Prostate gland (tissue), 2 donors: ENCODE results near the gene SEMA3A. TPM values are rescaled to one million over a fixed set of nuclear protein-coding genes. Genes with fewer than 3 reads are reported as not detected.

Experiments
- DNase-seq: peaks from one replicate; pipeline ENCODE4 v3.0.0-alpha.2; 2019; ENCODE audit warnings: low spot score
- H3K27ac ChIP-seq, 2 donors: fragments of 200-600 bp; sonication (generic); 2 replicates each; pipeline ENCODE4 v1.5.1; 2017 to 2019
- H3K27me3 ChIP-seq: fragments of 200-600 bp; sonication (generic); replicated peaks from 2 replicates; pipeline ENCODE4 v1.5.1; 2019; ENCODE audit not compliant: insufficient read depth
- H3K36me3 ChIP-seq, 2 donors: fragments of 200-600 bp; sonication (generic); 1 replicate in 1 of 2; 2 replicates in 1 of 2; pipeline versions ENCODE4 v1.5.1 to v1.8.1; 2017 to 2019
- H3K4me1 ChIP-seq: fragments of 200-600 bp; sonication (generic); replicated peaks from 2 replicates; pipeline ENCODE4 v1.5.1; 2019
- H3K4me3 ChIP-seq, 2 donors: fragments of 200-600 bp; sonication (generic); 2 replicates each; pipeline ENCODE4 v1.5.1; 2017 to 2019
- H3K9me3 ChIP-seq: fragments of 200-600 bp; sonication (generic); 2 replicates; pipeline ENCODE4 v1.5.1; 2017
- POLR2A ChIP-seq: fragments of 450-650 bp; IDR thresholded peaks from one replicate; pipeline ENCODE4 v1.6.1; 2016; ENCODE audit warnings: antibody characterized with exemption, mild to moderate bottlenecking
- POLR2AphosphoS5 ChIP-seq: sonication (generic); formaldehyde crosslinking; IDR thresholded peaks from one replicate; pipeline ENCODE4 v1.6.1; 2017; ENCODE audit warnings: antibody characterized with exemption
- WGBS: methylation state at CpG from one replicate; pipeline ENCODE4 v1.1.5; 2018; 5-methylcytosine and 5-hydroxymethylcytosine counted together
- intact Hi-C: fragments of 100-400 bp; cut with DNase I; formaldehyde crosslinking; loops from one replicate; pipeline ENCODE4 v1.14.2; 2022
- total RNA-seq, 2 donors: library from RNA; depleted of rRNA; stranded (reverse); fragments of >200 nt; gene quantifications; one replicate each; pipeline ENCODE4 v1.1.0, GENCODE V29; 2016
- TF ChIP-seq, protein P1 (sequence below), 4 experiments: fragments of 200-600 bp in 2 of 4; fragments of 450-650 bp in 2 of 4; sonication (generic) in 2 of 4; IDR thresholded peaks; 1 replicate in 3 of 4; 2 replicates in 1 of 4; pipeline ENCODE4 v1.5.1; 2016 to 2019; ENCODE audit warnings: antibody characterized with exemption in 4 of 4, mild to moderate bottlenecking in 2 of 4, moderate library complexity in 2 of 4

SEMA3A gene
- total RNA-seq, 2 donors from 2014 or later: 1.6 to 1.9 TPM

DNA sequence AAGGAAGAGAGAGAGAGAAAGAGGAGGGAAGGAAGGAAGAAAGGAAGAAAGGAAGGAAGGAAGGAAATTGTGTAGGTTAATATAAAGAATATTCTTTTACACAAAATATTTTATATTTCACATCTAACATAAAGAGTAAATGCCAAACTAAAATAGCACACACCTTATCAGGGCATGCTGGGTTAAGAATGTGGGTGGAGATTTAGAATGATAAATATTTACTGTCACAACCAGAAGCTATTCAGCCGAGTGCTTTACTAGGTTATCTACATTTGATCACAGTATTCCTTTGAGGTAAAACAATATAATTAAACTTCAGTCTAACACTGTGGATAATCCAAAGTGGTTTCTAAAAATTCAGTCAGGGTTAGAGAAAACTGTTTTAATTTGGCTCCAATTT is 103.3 kb downstream of the SEMA3A start:
- Histone ChIP-seq H3K27ac (no peak overlapping the region), H3K9me3 (no peaks in the 10 kb centered on the region), H3K4me1 (no peaks in the 10 kb centered on the region), H3K4me3 (no peak overlapping the region), H3K27me3 (no peaks in the 10 kb centered on the region), H3K36me3 (no peaks in the 10 kb centered on the region)
- TF ChIP-seq, protein P1, sequence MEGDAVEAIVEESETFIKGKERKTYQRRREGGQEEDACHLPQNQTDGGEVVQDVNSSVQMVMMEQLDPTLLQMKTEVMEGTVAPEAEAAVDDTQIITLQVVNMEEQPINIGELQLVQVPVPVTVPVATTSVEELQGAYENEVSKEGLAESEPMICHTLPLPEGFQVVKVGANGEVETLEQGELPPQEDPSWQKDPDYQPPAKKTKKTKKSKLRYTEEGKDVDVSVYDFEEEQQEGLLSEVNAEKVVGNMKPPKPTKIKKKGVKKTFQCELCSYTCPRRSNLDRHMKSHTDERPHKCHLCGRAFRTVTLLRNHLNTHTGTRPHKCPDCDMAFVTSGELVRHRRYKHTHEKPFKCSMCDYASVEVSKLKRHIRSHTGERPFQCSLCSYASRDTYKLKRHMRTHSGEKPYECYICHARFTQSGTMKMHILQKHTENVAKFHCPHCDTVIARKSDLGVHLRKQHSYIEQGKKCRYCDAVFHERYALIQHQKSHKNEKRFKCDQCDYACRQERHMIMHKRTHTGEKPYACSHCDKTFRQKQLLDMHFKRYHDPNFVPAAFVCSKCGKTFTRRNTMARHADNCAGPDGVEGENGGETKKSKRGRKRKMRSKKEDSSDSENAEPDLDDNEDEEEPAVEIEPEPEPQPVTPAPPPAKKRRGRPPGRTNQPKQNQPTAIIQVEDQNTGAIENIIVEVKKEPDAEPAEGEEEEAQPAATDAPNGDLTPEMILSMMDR (IDR thresholded peaks at IDR 0.05): no peak
- TF ChIP-seq POLR2A (no peak), POLR2AphosphoS5 (no peak)
- intact Hi-C loops: no loop called here
- WGBS: 14% methylated on average over 1 of the region's 1 CpG
- DNase-seq: no peak

DNA sequence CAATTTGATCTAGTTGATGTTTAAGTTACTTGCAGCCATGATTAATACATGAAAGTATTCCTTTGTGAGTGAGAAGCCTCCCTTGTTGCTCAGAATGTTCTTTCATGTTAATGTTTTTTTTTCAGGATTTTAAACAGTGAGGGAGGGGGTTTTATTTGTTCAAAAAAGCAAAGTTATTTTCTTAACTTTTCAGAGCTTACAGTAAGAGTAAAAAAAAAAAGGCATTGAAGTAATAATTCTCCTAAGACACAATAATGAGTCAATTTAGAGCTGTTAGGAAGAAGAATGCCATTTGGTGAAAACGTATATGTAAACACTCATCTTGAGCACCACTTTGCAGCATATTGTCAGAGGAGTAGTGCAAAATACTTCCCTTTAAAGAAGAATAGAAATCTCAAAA is 105.8 kb downstream of the SEMA3A start:
- DNase-seq: no peak
- Histone ChIP-seq H3K27ac (no peak overlapping the region), H3K4me1 (no peaks in the 10 kb centered on the region), H3K9me3 (no peaks in the 10 kb centered on the region), H3K27me3 (no peaks in the 10 kb centered on the region), H3K4me3 (no peak overlapping the region), H3K36me3 (no peaks in the 10 kb centered on the region)
- no peak for TF ChIP-seq POLR2A
- TF ChIP-seq, protein P1 (IDR thresholded peaks at IDR 0.05): no peak
- no peak for TF ChIP-seq POLR2AphosphoS5
- 42% methylated on average over 1 of the region's 1 CpG for WGBS
- intact Hi-C loops: no loop called here

DNA sequence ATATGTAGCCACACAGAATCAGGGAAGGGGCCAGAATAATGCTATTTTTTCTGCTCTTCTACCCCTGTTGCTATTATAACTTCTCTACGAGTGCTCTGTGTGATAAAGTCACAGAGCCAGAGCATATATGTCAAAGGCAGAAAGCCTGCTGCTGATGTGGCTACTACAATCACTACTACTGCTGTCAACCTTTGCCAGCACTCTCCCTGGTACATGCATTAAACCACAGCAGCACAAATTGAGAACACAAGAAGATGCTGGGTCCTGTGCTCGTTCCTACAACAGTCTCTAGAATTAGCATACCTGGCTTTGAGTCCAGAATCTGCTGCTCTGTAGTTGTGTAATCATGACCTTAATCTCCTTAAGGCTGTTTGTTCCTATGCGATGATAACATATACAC is 108.6 kb downstream of the SEMA3A start:
- no peaks in the 10 kb centered on the region for H3K27me3 ChIP-seq
- H3K9me3 ChIP-seq: no peaks in the 10 kb centered on the region
- WGBS: 90% methylated on average over 3 of the region's 3 CpGs
- no peak overlapping the region for H3K4me3 ChIP-seq
- no peaks in the 10 kb centered on the region for H3K4me1 ChIP-seq
- intact Hi-C loops: no loop called here
- no peaks in the 10 kb centered on the region for H3K36me3 ChIP-seq
- no peak overlapping the region for H3K27ac ChIP-seq
- no peak for TF ChIP-seq POLR2A
- no peak for TF ChIP-seq POLR2AphosphoS5
- TF ChIP-seq, protein P1 (IDR thresholded peaks at IDR 0.05): no peak
- no peak for DNase-seq

- no peaks in the 10 kb centered on the region for H3K27me3 ChIP-seq
- H3K9me3 ChIP-seq: no peaks in the 10 kb centered on the region
- no peaks in the 10 kb centered on the region for H3K4me1 ChIP-seq
- no peaks in the 10 kb centered on the region for H3K36me3 ChIP-seq
- H3K4me3 ChIP-seq: no peak overlapping the region
- H3K27ac ChIP-seq: no peak overlapping the region
- no peak for TF ChIP-seq POLR2A
- TF ChIP-seq POLR2AphosphoS5: no peak
- TF ChIP-seq, protein P1 (IDR thresholded peaks at IDR 0.05): no peak
- intact Hi-C loops: no loop called here
- WGBS: 3% methylated on average over 1 of the region's 1 CpG
- DNase-seq: no peak
Measured at GRCh38 chr7:84085147-84085546, 109.4 kb downstream of the SEMA3A start.

DNA sequence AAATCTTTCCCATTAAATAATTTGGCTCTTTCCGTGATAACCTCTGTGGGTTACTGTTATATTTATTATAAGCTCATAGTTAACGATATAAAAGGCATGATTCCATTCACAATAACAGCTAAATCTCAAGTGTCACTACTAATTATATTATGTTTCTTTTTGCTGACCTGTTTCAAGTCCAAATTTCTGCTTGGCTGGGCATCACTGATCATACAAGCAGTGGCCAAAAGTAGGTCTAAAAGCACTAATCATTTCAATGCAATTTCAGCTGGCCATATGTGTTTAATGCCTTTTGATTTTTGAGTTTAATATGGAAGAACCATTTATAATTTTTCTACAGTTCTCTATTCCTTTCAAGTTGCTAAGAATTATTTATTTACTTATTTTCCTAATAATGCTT is 110.7 kb downstream of the SEMA3A start:
- TF ChIP-seq, protein P1 (IDR thresholded peaks at IDR 0.05): no peak
- TF ChIP-seq POLR2A (no peak), POLR2AphosphoS5 (no peak)
- intact Hi-C loops: no loop called here
- DNase-seq: no peak
- H3K9me3 ChIP-seq: no peaks in the 10 kb centered on the region
- 83% methylated on average over 2 of the region's 2 CpGs for WGBS
- no peaks in the 10 kb centered on the region for H3K4me1 ChIP-seq
- no peaks in the 10 kb centered on the region for H3K27me3 ChIP-seq
- no peak overlapping the region for H3K4me3 ChIP-seq
- no peaks in the 10 kb centered on the region for H3K36me3 ChIP-seq
- no peak overlapping the region for H3K27ac ChIP-seq
